ENCODE results near the gene DAAM1.

DAAM1 gene

DNA sequence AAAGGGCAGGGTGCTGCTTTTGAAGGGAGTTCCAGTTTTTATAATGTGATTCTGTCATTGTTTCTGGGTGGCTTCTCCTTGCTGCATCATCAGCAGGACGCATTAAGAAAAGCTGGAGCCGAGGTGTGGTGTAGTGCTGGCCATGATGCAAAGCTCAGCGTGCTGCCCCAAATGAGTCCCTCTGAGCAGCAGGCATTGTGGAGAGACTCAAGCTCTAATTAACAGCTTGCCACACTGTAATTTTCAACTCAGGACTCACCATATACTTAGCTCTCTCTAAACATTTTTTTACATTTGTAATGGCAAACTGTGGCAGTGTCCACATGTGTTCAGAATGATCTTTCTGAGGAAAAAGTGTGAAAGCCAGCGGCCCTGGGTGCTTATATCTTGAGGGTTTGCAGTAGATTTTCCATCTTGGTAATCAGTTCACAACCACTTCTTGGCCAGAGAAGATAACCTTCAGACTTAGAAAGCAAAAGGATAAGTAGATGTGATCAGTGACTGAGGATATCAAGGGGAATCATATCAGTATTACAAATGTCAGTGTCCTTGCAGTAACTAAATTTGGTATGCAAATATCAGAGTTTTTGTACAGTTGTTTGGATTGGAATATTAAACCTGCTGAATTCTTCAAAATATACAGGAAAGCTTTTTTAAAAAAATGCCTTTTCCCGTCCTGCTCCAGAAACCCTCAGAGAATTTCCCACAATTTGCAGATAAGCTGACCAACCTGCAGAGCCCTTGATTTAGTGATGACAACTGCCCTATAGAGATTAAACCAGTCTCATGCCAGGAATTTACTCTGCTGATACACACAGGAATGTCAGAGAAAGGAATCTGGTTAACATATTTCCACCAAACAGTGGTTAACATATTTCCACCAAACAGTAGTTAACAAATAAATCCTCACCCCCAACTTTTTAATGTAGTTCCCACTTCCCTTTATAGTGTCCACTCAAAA lies 63.6 kb downstream of the DAAM1 start:
- Histone ChIP-seq H3K4me3 (ENCODE audit: low read length) (no peak overlapping the region), H3K27me3 (ENCODE audit: control insufficient read depth, insufficient read depth, low read length) (no peaks in the 10 kb centered on the region), H3K9ac (ENCODE audit: low read length) (no peak overlapping the region), H3K36me3 (ENCODE audit: control insufficient read depth, insufficient read depth, low read length) (no peaks in the 10 kb centered on the region), H3K4me1 (ENCODE audit: control insufficient read depth, insufficient read depth, low read length) (peaks cover 16% of the 10 kb centered on the region), H3K9me3 (ENCODE audit: control insufficient read depth, low read length) (no peaks in the 10 kb centered on the region)

DNA sequence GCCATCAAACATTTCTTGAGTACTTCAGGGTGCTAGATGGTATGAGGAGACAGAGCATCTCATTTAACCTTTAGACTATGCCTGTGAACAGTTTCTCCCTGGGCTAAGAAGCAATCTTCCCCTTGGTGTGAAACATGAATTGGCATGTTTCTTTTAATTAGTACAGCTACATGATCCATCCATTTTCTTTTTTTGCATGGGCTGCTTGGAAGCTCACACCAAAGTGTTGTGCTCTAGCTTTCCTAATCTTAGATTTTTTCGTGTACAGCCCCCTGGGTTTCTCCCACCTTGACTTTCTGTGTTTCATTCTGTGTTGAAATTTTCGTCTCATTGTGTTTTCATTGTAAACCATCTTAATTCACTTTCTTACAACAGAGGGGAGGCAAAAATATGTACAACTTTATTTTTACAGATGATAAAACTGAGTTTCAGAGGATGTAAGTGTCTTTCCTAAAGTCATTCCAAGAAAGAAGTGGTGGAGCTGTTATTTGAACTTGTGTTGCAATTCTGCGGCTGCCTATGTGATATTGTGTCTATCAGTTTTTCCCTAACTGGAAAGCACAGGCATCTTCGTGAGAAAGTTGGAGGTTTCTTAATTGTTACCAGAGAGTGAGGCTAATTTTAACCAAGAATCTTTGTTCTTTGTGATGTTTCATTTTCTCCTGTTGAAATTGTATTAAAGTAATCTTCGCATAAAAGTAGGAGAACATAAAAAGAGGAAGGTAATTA lies 64.5 kb downstream of the DAAM1 start:
- no peak overlapping the region for H3K9ac ChIP-seq (ENCODE audit: low read length)
- peaks cover 16% of the 10 kb centered on the region for H3K4me1 ChIP-seq (ENCODE audit: control insufficient read depth, insufficient read depth, low read length)
- H3K36me3 ChIP-seq (ENCODE audit: control insufficient read depth, insufficient read depth, low read length), result no peaks in the 10 kb centered on the region
- H3K27me3 ChIP-seq (ENCODE audit: control insufficient read depth, insufficient read depth, low read length), result no peaks in the 10 kb centered on the region
- H3K9me3 ChIP-seq (ENCODE audit: control insufficient read depth, low read length), result no peaks in the 10 kb centered on the region
- no peak overlapping the region for H3K4me3 ChIP-seq (ENCODE audit: low read length)

DNA sequence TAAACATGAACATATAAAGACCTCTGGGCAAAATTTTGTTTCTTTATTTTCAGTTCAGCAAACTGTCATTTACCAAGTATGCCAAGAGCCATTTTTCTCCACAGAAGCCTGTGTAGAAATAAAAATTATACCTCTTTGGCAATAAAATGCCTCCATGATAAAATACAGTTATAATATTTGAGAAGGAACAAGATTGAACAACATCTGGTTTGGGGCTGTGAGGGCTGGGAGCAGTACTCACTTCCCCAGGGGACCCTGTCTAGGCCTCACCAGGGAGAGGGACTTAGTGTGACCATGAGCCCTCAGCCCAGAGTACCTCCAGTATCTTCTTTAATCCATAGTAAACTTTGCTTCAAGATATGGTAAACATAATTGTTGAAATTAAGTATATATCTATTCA lies 65.1 kb downstream of the DAAM1 start:
- H3K9me3 ChIP-seq (ENCODE audit: control insufficient read depth, low read length), result no peaks in the 10 kb centered on the region
- H3K36me3 ChIP-seq (ENCODE audit: control insufficient read depth, insufficient read depth, low read length), result no peaks in the 10 kb centered on the region
- H3K4me3 ChIP-seq (ENCODE audit: low read length), result no peak overlapping the region
- H3K27me3 ChIP-seq (ENCODE audit: control insufficient read depth, insufficient read depth, low read length), result no peaks in the 10 kb centered on the region
- no peak overlapping the region for H3K9ac ChIP-seq (ENCODE audit: low read length)
- peaks cover 16% of the 10 kb centered on the region for H3K4me1 ChIP-seq (ENCODE audit: control insufficient read depth, insufficient read depth, low read length)

DNA sequence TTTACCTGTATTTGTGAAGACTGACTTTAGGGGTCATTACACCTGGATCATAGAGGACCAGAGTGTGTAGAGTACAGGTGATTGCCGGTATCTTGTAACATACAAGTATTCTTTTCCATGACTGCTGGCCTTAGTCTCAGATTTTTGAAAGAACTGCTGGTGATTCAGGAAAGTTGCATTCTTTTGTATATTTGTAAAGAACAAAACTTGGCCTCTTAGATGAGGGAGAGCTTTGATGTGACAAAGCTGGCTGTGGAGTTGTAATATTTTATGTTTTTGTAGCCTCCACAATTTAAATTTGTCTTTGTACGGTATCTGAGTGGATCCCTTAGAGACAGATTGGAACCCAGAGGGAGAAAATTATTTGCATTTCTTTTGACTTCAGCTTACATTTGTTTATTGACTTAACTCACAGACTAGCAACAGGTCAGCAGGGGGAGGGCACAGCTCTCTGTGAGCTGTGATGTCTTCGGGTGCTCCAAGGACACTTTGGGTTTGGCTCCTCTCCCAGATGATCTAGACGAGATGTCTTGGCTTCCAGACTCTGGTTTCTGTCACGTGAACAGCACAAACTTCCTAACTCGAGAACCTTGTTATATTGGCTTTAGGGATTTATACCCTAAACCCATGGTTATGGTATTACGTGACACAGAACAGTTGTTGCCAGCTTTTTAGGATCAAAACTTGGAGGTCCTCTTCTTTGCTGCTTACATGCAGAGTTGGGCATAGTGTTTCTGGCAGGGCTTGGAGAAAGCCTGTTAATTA lies 65.9 kb downstream of the DAAM1 start:
- Histone ChIP-seq H3K4me3 (ENCODE audit: low read length) (no peak overlapping the region), H3K9ac (ENCODE audit: low read length) (no peak overlapping the region), H3K9me3 (ENCODE audit: control insufficient read depth, low read length) (no peaks in the 10 kb centered on the region), H3K27me3 (ENCODE audit: control insufficient read depth, insufficient read depth, low read length) (no peaks in the 10 kb centered on the region), H3K36me3 (ENCODE audit: control insufficient read depth, insufficient read depth, low read length) (no peaks in the 10 kb centered on the region), H3K4me1 (ENCODE audit: control insufficient read depth, insufficient read depth, low read length) (peaks cover 16% of the 10 kb centered on the region)

DNA sequence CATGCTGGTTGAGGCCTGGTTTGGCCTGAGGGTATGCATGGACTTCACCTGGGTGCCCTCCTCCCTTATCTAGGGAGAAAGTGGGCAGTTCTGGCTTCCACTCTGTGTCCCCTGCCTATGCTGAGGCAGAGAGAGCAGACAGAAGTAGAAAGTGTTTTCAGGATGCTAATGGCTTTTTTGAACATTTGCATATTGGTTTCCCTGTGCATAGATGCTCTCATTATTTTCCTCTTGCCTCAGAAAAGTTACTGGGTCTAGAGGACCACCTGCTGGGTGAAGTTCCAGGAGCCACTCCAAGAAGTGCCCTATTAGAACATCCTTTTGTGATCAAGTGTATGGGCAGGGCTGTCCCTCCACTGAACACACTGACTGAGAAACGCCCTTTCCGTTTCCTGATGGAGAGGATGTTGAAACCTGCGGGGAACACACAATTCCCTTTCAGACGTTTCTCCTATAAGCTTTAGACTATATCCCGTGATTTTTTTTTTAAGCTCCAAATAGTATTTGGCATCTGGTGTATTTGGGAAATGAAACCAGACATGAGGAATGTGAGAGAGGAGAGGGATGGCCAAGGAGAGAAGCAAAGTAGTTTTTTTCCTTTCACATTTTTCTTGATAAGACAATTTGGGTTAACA lies 66.6 kb downstream of the DAAM1 start:
- no peak overlapping the region for H3K9ac ChIP-seq (ENCODE audit: low read length)
- H3K4me3 ChIP-seq (ENCODE audit: low read length), result no peak overlapping the region
- H3K27me3 ChIP-seq (ENCODE audit: control insufficient read depth, insufficient read depth, low read length), result no peaks in the 10 kb centered on the region
- no peaks in the 10 kb centered on the region for H3K36me3 ChIP-seq (ENCODE audit: control insufficient read depth, insufficient read depth, low read length)
- H3K9me3 ChIP-seq (ENCODE audit: control insufficient read depth, low read length), result no peaks in the 10 kb centered on the region
- peaks cover 16% of the 10 kb centered on the region for H3K4me1 ChIP-seq (ENCODE audit: control insufficient read depth, insufficient read depth, low read length)

DNA sequence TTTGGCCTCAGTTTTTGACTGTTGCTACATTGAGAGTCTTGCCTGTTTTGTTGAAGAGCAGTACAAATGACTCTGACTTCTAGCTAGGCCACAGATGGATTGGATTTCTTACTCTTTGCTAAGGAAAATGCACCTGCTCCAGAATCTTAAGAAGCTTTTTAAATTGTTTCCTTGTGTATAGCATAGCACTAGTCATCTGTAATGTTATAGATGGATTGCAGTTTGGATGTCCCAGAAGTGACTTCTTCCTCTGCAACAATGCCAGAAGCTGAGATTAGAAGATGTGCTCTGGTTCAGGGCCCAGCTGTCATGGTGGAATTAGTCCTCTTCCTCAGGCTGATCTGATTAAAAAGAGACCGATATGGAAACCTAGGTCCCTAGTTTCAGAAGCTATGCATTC lies 67.9 kb downstream of the DAAM1 start:
- no peaks in the 10 kb centered on the region for H3K9me3 ChIP-seq (ENCODE audit: control insufficient read depth, low read length)
- no peak overlapping the region for H3K9ac ChIP-seq (ENCODE audit: low read length)
- H3K4me1 ChIP-seq (ENCODE audit: control insufficient read depth, insufficient read depth, low read length), result peaks cover 16% of the 10 kb centered on the region
- H3K4me3 ChIP-seq (ENCODE audit: low read length), result no peak overlapping the region
- H3K36me3 ChIP-seq (ENCODE audit: control insufficient read depth, insufficient read depth, low read length), result no peaks in the 10 kb centered on the region
- no peaks in the 10 kb centered on the region for H3K27me3 ChIP-seq (ENCODE audit: control insufficient read depth, insufficient read depth, low read length)

DNA sequence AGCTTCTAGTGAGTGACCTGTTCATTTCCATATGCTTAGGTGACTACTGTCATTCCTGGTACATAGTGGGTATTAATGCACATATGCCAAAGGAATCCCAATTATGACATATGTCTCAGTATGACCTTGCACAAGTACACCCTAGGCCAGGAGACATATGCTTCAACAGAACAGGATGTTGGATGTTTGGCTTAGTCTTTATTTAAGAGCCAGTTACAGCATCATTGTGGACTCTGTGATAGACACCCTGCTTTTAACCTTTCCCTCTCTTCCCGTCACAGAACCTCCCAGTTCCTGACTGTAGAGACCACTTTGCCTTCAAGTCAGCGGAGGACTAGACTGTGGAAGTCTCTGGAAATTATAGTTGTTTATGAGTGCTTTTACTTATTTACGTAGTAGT lies 72.9 kb downstream of the DAAM1 start:
- H3K4me3 ChIP-seq (ENCODE audit: low read length), result no peak overlapping the region
- no peaks in the 10 kb centered on the region for H3K36me3 ChIP-seq (ENCODE audit: control insufficient read depth, insufficient read depth, low read length)
- no peaks in the 10 kb centered on the region for H3K9me3 ChIP-seq (ENCODE audit: control insufficient read depth, low read length)
- H3K4me1 ChIP-seq (ENCODE audit: control insufficient read depth, insufficient read depth, low read length), result no peaks in the 10 kb centered on the region
- no peak overlapping the region for H3K9ac ChIP-seq (ENCODE audit: low read length)
- H3K27me3 ChIP-seq (ENCODE audit: control insufficient read depth, insufficient read depth, low read length), result no peaks in the 10 kb centered on the region

DNA sequence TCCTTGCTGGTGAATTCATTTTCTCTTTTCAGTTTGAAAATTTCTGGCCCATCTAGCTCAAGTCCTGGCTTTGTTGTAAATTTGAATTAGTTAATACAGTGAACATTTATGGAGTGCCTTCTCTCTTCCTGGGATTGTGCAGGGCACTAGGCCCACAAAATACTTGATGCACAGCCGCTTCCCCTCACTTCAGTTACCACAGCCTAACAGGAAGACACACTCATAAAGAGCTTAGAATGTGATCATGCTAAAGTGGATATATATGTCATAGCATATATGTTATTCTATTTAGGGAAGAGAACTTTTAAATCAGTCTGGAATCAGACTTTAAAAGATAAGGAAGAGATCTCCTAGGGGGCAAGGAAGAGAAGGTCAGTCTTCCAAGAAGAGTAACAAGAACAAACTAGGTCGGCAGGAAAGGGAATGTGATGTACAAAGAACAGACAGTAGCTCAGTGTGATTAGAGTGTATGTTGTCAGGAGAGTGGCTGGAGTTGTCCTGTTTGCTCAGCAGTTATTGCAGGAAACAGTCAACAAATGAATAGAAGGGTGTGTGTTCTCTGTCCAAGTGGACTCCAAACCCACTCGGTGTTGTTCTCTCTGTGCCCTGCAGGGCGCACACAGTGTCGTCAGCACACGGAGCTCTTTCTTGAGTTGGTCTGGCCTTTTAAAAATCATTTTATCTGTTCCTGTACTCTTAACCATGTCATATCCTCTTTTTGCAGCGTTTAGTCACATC lies 74.4 kb downstream of the DAAM1 start:
- no peak overlapping the region for H3K9ac ChIP-seq (ENCODE audit: low read length)
- H3K9me3 ChIP-seq (ENCODE audit: control insufficient read depth, low read length), result no peaks in the 10 kb centered on the region
- H3K36me3 ChIP-seq (ENCODE audit: control insufficient read depth, insufficient read depth, low read length), result no peaks in the 10 kb centered on the region
- H3K4me3 ChIP-seq (ENCODE audit: low read length), result no peak overlapping the region
- no peaks in the 10 kb centered on the region for H3K4me1 ChIP-seq (ENCODE audit: control insufficient read depth, insufficient read depth, low read length)
- H3K27me3 ChIP-seq (ENCODE audit: control insufficient read depth, insufficient read depth, low read length), result no peaks in the 10 kb centered on the region

DNA sequence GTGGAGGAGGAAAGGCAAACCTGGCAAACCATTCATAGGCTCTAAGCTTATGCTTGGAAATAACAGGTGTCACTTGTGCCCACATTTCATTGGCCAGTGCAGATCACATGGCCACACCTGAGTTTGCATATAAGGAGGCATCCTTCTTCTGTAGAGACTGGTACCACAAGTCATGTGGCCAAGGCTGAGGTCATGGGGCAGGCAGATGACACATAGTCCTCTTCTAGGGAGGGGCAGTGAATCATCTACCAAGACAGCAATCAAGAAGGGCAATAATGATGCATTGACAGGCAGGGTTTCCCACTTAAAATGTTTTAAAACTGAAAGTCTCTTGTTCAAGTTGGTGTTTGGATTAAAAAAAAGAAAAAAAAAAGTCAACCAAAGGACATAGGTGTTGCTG lies 77.3 kb downstream of the DAAM1 start:
- Histone ChIP-seq H3K9me3 (ENCODE audit: control insufficient read depth, low read length) (no peaks in the 10 kb centered on the region), H3K27me3 (ENCODE audit: control insufficient read depth, insufficient read depth, low read length) (no peaks in the 10 kb centered on the region), H3K9ac (ENCODE audit: low read length) (no peak overlapping the region), H3K36me3 (ENCODE audit: control insufficient read depth, insufficient read depth, low read length) (no peaks in the 10 kb centered on the region), H3K4me3 (ENCODE audit: low read length) (no peak overlapping the region), H3K4me1 (ENCODE audit: control insufficient read depth, insufficient read depth, low read length) (no peaks in the 10 kb centered on the region)

DNA sequence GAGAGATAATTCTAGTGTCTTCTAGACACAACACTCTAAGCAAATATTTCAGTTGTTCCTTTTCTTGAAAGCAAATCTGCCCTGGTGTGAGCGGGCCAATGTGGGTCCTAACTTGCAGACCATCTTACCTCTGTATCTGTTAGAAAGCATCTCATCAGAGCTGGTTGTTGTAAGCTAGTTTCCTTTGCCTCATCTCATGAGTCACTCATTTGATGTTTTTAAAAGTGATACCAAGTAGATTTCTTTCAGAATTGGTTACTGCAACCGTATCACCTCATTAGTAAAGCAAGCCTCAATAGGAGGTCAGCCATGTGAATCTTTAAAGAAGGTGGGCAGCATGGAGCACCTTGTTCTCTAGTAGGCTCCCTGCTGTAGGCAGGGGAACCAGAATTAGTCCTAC lies 78.6 kb downstream of the DAAM1 start:
- Histone ChIP-seq H3K4me3 (ENCODE audit: low read length) (no peak overlapping the region), H3K9ac (ENCODE audit: low read length) (no peak overlapping the region), H3K4me1 (ENCODE audit: control insufficient read depth, insufficient read depth, low read length) (no peaks in the 10 kb centered on the region), H3K9me3 (ENCODE audit: control insufficient read depth, low read length) (no peaks in the 10 kb centered on the region), H3K36me3 (ENCODE audit: control insufficient read depth, insufficient read depth, low read length) (no peaks in the 10 kb centered on the region), H3K27me3 (ENCODE audit: control insufficient read depth, insufficient read depth, low read length) (no peaks in the 10 kb centered on the region)

DNA sequence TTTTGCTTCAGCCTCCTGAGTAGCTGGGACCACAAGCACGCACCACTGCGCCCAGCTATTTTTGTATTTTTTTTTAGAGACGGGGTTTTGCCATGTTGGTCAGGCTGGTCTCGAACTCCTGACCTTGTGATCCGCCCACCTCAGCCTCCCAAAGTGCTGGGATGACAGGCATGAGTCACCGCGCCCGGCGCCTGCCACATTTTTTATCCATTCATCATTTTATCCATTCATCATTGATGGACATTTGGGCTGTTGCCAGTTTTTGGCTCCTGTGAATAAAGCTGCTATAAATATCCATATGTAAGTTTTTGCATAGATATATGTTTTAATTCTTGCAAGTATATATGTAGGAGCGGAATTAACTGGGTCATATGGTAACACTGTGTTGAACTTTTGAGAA lies 79.5 kb downstream of the DAAM1 start:
- no peaks in the 10 kb centered on the region for H3K9me3 ChIP-seq (ENCODE audit: control insufficient read depth, low read length)
- no peaks in the 10 kb centered on the region for H3K36me3 ChIP-seq (ENCODE audit: control insufficient read depth, insufficient read depth, low read length)
- no peak overlapping the region for H3K9ac ChIP-seq (ENCODE audit: low read length)
- no peaks in the 10 kb centered on the region for H3K27me3 ChIP-seq (ENCODE audit: control insufficient read depth, insufficient read depth, low read length)
- no peak overlapping the region for H3K4me3 ChIP-seq (ENCODE audit: low read length)
- no peaks in the 10 kb centered on the region for H3K4me1 ChIP-seq (ENCODE audit: control insufficient read depth, insufficient read depth, low read length)
